GOT3 (cell line): ENCODE measurements around the gene CADM2.
"Not testable (repeated sequence)": the region's sequence is repeated elsewhere in the genome, so short reads cannot be mapped to it uniquely, and the experiment has no call there.

Source experiments
- DNase-seq: peaks from one replicate; lab custom pipeline; 2025; ENCODE audit warnings: mixed read lengths; lab: John Stamatoyannopoulos, UW

Gene CADM2

GRCh38 chr3:85960793-85961192 is 1002.0 kb downstream of the CADM2 start:
- no peak for DNase-seq

- DNase-seq: no peak
Measured at GRCh38 chr3:85977615-85978338, 1019.0 kb downstream of the CADM2 start.

- no peak for DNase-seq
Measured at GRCh38 chr3:85979034-85979433, 1020.2 kb downstream of the CADM2 start.

- not testable (repeated sequence) for DNase-seq
Measured at GRCh38 chr3:85989581-85989980, 1030.8 kb downstream of the CADM2 start.

GRCh38 chr3:86029590-86029989 is 1070.8 kb downstream of the CADM2 start:
- no peak for DNase-seq

GRCh38 chr3:86037916-86038315 is 1079.1 kb downstream of the CADM2 start:
- DNase-seq: no peak

GRCh38 chr3:86046436-86047136 is 1087.8 kb downstream of the CADM2 start:
- DNase-seq: no peak

- no peak for DNase-seq
Measured at GRCh38 chr3:86047161-86047560, 1088.4 kb downstream of the CADM2 start.

- no peak for DNase-seq
Measured at GRCh38 chr3:86051058-86051457, 1092.3 kb downstream of the CADM2 start.

- no peak for DNase-seq
Measured at GRCh38 chr3:86056032-86056431, 1097.2 kb downstream of the CADM2 start.

- DNase-seq: no peak
Measured at GRCh38 chr3:86056962-86057361, 1098.2 kb downstream of the CADM2 start.

GRCh38 chr3:86073799-86074198 is 1115.0 kb downstream of the CADM2 start:
- DNase-seq: no peak

- no peak for DNase-seq
Measured at GRCh38 chr3:86087160-86087871, 1128.5 kb downstream of the CADM2 start.

- DNase-seq: no peak
Measured at GRCh38 chr3:86104154-86104553, 1145.4 kb downstream of the CADM2 start.

- DNase-seq: no peak
Measured at GRCh38 chr3:86109434-86109833, 1150.6 kb downstream of the CADM2 start.
